HepG2 (cell line): ENCODE data around the gene TPPP3. TPM values are rescaled to one million over a fixed set of nuclear protein-coding genes. Genes with fewer than 3 reads are reported as not detected.

Experiments used
- ELF3 ChIP-seq: IDR thresholded peaks from 2 replicates; pipeline ENCODE4 v1.6.1; 2016; ENCODE audit warnings: missing genetic modification reagents, missing compliant biosample characterization
- FIP1L1 ChIP-seq: fragments of 200-400 bp; formaldehyde crosslinking; IDR thresholded peaks from 2 replicates; pipeline ENCODE4 v1.6.1; 2018; ENCODE audit warnings: low read depth, mild to moderate bottlenecking, low read length, moderate library complexity, borderline replicate concordance; ENCODE audit not compliant: insufficient read depth
- MBD4 ChIP-seq: IDR thresholded peaks from 2 replicates; pipeline ENCODE4 v1.6.1; 2012; ENCODE audit warnings: low read length, inconsistent platforms, borderline replicate concordance
- PRDM15 ChIP-seq: sonication (generic); formaldehyde crosslinking; IDR thresholded peaks from 2 replicates; pipeline ENCODE4 v1.4.0; 2020; ENCODE audit warnings: missing genetic modification reagents
- RFX1 ChIP-seq: fragments of 450-650 bp; IDR thresholded peaks from 2 replicates; pipeline ENCODE4 v1.6.1; 2017
- TBX3 ChIP-seq: fragments of 450-650 bp; IDR thresholded peaks from 2 replicates; pipeline ENCODE4 v1.6.1; 2017; ENCODE audit warnings: antibody characterized with exemption, mild to moderate bottlenecking, inconsistent platforms, borderline replicate concordance
- TRIM22 ChIP-seq: fragments of 450-650 bp; IDR thresholded peaks from 2 replicates; pipeline ENCODE4 v1.6.1; 2017
- U2AF1 ChIP-seq: fragments of 200-400 bp; formaldehyde crosslinking; optimal IDR thresholded peaks from 2 replicates; pipeline ENCODE3; 2017; ENCODE audit warnings: mild to moderate bottlenecking, low read depth, low read length
- ZNF160 ChIP-seq: sonication (generic); formaldehyde crosslinking; IDR thresholded peaks from 2 replicates; pipeline ENCODE4 v1.8.0; 2022; ENCODE audit warnings: mild to moderate bottlenecking, inconsistent platforms, missing genetic modification reagents
- ZNF570 ChIP-seq: sonication (generic); formaldehyde crosslinking; IDR thresholded peaks from 2 replicates; pipeline ENCODE4 v1.4.0; 2020; ENCODE audit warnings: mild to moderate bottlenecking, missing genetic modification reagents, borderline replicate concordance
- ZNF572 ChIP-seq: sonication (generic); formaldehyde crosslinking; IDR thresholded peaks from 2 replicates; pipeline ENCODE4 v1.5.1; 2020; ENCODE audit warnings: mild to moderate bottlenecking, missing genetic modification reagents
- ZNF7 ChIP-seq: IDR thresholded peaks from 2 replicates; pipeline ENCODE4 v1.6.1; 2016; ENCODE audit warnings: missing biosample characterization, missing genetic modification reagents
- ZNF773 ChIP-seq: sonication (generic); formaldehyde crosslinking; IDR thresholded peaks from 2 replicates; pipeline ENCODE4 v1.4.0; 2020; ENCODE audit warnings: missing genetic modification reagents, borderline replicate concordance
- polyA plus RNA-seq, 8 experiments: library from polyadenylated mRNA; depleted of rRNA in 3 of 8; stranded (reverse) in 7 of 8; unstranded in 1 of 8; fragments of >200 nt; fragmentation: Illumina TruSeq in 4 of 8; extraction: Trizol in 4 of 8; gene quantifications; 2 replicates each; pipeline versions ENCODE4 v1.2.1 to v1.2.3, GENCODE V29; 2011 to 2016; ENCODE audit warnings: low read depth in 4 of 8, missing spikeins in 1 of 8, mixed read lengths in 1 of 8; ENCODE audit not compliant: insufficient read depth in 1 of 8
- total RNA-seq, 5 experiments: library from RNA; depleted of rRNA; stranded (reverse); fragments of >200 nt; fragmentation: Illumina TruSeq; extraction: Trizol; gene quantifications; 2 replicates each; pipeline ENCODE4 v1.2.3, GENCODE V29; 2016; ENCODE audit warnings: low read depth in 1 of 5
- TF ChIP-seq, protein P1 (sequence below): sonication (generic); formaldehyde crosslinking; IDR thresholded peaks from 2 replicates; pipeline ENCODE4 v1.4.0; 2020; ENCODE audit warnings: missing genetic modification reagents
- TF ChIP-seq, protein P2 (sequence below): sonication (generic); formaldehyde crosslinking; IDR thresholded peaks from 2 replicates; pipeline ENCODE4 v1.4.0; 2020; ENCODE audit warnings: missing genetic modification reagents
- TF ChIP-seq, protein P3 (sequence below): sonication (generic); formaldehyde crosslinking; IDR thresholded peaks from 2 replicates; pipeline ENCODE4 v1.8.0; 2022; ENCODE audit warnings: mild to moderate bottlenecking, missing genetic modification reagents, moderate library complexity
- TF ChIP-seq, protein P4 (sequence below): sonication (generic); formaldehyde crosslinking; IDR thresholded peaks from 2 replicates; pipeline ENCODE4 v1.4.0; 2020; ENCODE audit warnings: missing genetic modification reagents
- TF ChIP-seq, protein P5 (sequence below): sonication (generic); formaldehyde crosslinking; IDR thresholded peaks from 2 replicates; pipeline ENCODE4 v1.4.0; 2020; ENCODE audit warnings: missing genetic modification reagents, borderline replicate concordance

TPPP3 gene
- total and polyA plus RNA-seq, 2 of the 13 experiments (the other 11 are each of a cell fraction or from before 2014, with no cell fraction given), result 0.16 to 0.44 TPM

DNA sequence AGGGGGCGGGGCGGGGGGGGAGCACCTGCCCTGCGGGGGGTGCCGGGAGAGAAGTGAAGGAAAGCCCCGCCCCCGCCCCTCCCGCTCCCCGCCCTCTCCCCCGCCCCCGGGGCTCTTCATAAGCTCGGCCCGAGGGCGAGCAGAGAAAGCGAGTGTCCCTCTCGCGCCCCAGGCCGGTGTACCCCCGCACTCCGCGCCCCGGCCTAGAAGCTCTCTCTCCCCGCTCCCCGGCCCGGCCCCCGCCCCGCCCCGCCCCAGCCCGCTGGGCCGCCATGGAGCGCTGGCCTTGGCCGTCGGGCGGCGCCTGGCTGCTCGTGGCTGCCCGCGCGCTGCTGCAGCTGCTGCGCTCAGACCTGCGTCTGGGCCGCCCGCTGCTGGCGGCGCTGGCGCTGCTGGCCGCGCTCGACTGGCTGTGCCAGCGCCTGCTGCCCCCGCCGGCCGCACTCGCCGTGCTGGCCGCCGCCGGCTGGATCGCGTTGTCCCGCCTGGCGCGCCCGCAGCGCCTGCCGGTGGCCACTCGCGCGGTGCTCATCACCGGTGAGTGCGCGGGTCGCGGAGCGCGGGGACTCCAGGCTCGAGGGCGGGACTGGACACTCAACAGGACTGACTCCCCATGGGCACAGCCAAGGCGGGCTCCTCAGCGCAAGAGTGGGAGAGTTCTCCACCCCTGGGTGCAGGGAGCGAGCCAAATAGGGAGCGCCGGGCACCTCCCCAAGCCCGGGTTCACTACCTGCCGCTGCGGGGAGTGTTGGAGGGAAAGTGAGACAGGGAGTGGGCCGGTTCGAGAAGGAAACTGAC lies 37.9 kb upstream of the TPPP3 start, which contains the start of gene HSD11B2 (continued):
- TF ChIP-seq, protein P1, sequence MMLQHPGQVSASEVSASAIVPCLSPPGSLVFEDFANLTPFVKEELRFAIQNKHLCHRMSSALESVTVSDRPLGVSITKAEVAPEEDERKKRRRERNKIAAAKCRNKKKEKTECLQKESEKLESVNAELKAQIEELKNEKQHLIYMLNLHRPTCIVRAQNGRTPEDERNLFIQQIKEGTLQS (CRISPR knock-in tag), result no peak
- TF ChIP-seq ZNF572 (CRISPR knock-in tag) (no peak), PRDM15 (peak; percentile 44; the same call in 1 of the 2 replicates), ZNF773 (CRISPR knock-in tag) (no peak), ZNF7 (CRISPR knock-in tag) (no peak), TBX3 (no peak), U2AF1 (peak; percentile 20), ZNF570 (no peak), MBD4 (no peak), TRIM22 (no peak), ZNF160 (CRISPR knock-in tag) (no peak), ELF3 (CRISPR knock-in tag) (no peak), FIP1L1 (no peak), RFX1 (no peak)
- TF ChIP-seq, protein P2, sequence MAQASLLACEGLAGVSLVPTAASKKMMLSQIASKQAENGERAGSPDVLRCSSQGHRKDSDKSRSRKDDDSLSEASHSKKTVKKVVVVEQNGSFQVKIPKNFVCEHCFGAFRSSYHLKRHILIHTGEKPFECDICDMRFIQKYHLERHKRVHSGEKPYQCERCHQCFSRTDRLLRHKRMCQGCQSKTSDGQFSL, result peak; percentile 54; the same call in 1 of the 2 replicates
- TF ChIP-seq, protein P3, sequence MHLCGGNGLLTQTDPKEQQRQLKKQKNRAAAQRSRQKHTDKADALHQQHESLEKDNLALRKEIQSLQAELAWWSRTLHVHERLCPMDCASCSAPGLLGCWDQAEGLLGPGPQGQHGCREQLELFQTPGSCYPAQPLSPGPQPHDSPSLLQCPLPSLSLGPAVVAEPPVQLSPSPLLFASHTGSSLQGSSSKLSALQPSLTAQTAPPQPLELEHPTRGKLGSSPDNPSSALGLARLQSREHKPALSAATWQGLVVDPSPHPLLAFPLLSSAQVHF, result no peak
- TF ChIP-seq, protein P4, sequence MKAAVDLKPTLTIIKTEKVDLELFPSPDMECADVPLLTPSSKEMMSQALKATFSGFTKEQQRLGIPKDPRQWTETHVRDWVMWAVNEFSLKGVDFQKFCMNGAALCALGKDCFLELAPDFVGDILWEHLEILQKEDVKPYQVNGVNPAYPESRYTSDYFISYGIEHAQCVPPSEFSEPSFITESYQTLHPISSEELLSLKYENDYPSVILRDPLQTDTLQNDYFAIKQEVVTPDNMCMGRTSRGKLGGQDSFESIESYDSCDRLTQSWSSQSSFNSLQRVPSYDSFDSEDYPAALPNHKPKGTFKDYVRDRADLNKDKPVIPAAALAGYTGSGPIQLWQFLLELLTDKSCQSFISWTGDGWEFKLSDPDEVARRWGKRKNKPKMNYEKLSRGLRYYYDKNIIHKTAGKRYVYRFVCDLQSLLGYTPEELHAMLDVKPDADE (CRISPR knock-in tag), result 0 out of 2 replicates have a peak, but pooled peaks have one; percentile 25
- TF ChIP-seq, protein P5, sequence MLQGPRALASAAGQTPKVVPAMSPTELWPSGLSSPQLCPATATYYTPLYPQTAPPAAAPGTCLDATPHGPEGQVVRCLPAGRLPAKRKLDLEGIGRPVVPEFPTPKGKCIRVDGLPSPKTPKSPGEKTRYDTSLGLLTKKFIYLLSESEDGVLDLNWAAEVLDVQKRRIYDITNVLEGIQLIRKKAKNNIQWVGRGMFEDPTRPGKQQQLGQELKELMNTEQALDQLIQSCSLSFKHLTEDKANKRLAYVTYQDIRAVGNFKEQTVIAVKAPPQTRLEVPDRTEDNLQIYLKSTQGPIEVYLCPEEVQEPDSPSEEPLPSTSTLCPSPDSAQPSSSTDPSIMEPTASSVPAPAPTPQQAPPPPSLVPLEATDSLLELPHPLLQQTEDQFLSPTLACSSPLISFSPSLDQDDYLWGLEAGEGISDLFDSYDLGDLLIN (CRISPR knock-in tag), result no peak
